Measurements from ENCODE around the gene FAM110C.
"Not testable (repeated sequence)": the region's sequence is repeated elsewhere in the genome, so short reads cannot be mapped to it uniquely, and the experiment has no call there.

FAM110C gene

GRCh38 chr2:28406-28975 lies 17.8 kb downstream of the FAM110C start:
- Mint-ChIP-seq H3K36me3 (ENCODE audit: low read depth) (no peaks in the 10 kb centered on the region), H3K4me1 (ENCODE audit: low read depth) (peaks cover 48% of the 10 kb centered on the region), H3K9me3 (no peaks in the 10 kb centered on the region), H3K4me3 (no peak overlapping the region), H3K27ac (no peak overlapping the region), H3K27me3 (no peaks in the 10 kb centered on the region)
- DNase-seq, result no peak

- Mint-ChIP-seq H3K27ac (no peak overlapping the region), H3K27me3 (no peaks in the 10 kb centered on the region), H3K4me3 (no peak overlapping the region), H3K36me3 (ENCODE audit: low read depth) (no peaks in the 10 kb centered on the region), H3K4me1 (ENCODE audit: low read depth) (peaks cover 34% of the 10 kb centered on the region), H3K9me3 (no peaks in the 10 kb centered on the region)
- no peak for DNase-seq
These were observed 19.4 kb downstream of the FAM110C start for GRCh38 chr2:26891-27290.

- Mint-ChIP-seq H3K4me1 (ENCODE audit: low read depth) (peaks cover 28% of the 10 kb centered on the region), H3K36me3 (ENCODE audit: low read depth) (no peaks in the 10 kb centered on the region), H3K27me3 (no peaks in the 10 kb centered on the region), H3K4me3 (no peak overlapping the region), H3K9me3 (no peaks in the 10 kb centered on the region), H3K27ac (no peak overlapping the region)
- no peak for DNase-seq
These were observed 20.8 kb downstream of the FAM110C start for GRCh38 chr2:25543-25942.

GRCh38 chr2:24591-24990 lies 21.7 kb downstream of the FAM110C start:
- H3K27me3 Mint-ChIP-seq; DNase-seq; H3K9me3 Mint-ChIP-seq; H3K27ac Mint-ChIP-seq; H3K4me3 Mint-ChIP-seq; H3K36me3 Mint-ChIP-seq (ENCODE audit: low read depth): not testable (repeated sequence)
- H3K4me1 Mint-ChIP-seq (ENCODE audit: low read depth), result peaks cover 28% of the 10 kb centered on the region

GRCh38 chr2:24107-24506 lies 22.2 kb downstream of the FAM110C start:
- H3K27ac Mint-ChIP-seq, result peak overlapping the region; percentile 22

GRCh38 chr2:23283-23682 lies 23.0 kb downstream of the FAM110C start:
- no peak for DNase-seq
- no peak overlapping the region for H3K27ac Mint-ChIP-seq
- peaks cover 6% of the 10 kb centered on the region for H3K27me3 Mint-ChIP-seq
- no peaks in the 10 kb centered on the region for H3K9me3 Mint-ChIP-seq
- peaks cover 20% of the 10 kb centered on the region for H3K4me1 Mint-ChIP-seq (ENCODE audit: low read depth)
- H3K36me3 Mint-ChIP-seq (ENCODE audit: low read depth), result no peaks in the 10 kb centered on the region
- H3K4me3 Mint-ChIP-seq, result no peak overlapping the region

More at GRCh38 chr2:24107-24506, 22.2 kb downstream of the FAM110C start:
- H3K9me3 Mint-ChIP-seq, result no peaks in the 10 kb centered on the region
- peaks cover 6% of the 10 kb centered on the region for H3K27me3 Mint-ChIP-seq
- no peak overlapping the region for H3K4me3 Mint-ChIP-seq
- no peaks in the 10 kb centered on the region for H3K36me3 Mint-ChIP-seq (ENCODE audit: low read depth)
- DNase-seq, result no peak
- peaks cover 28% of the 10 kb centered on the region for H3K4me1 Mint-ChIP-seq (ENCODE audit: low read depth)

- not testable (repeated sequence) for H3K27ac Mint-ChIP-seq; DNase-seq; H3K27me3 Mint-ChIP-seq; H3K9me3 Mint-ChIP-seq; H3K36me3 Mint-ChIP-seq (ENCODE audit: low read depth); H3K4me3 Mint-ChIP-seq
- peaks cover 15% of the 10 kb centered on the region for H3K4me1 Mint-ChIP-seq (ENCODE audit: low read depth)
These were observed 24.1 kb downstream of the FAM110C start for GRCh38 chr2:22244-22643.

GRCh38 chr2:20259-20658 lies 26.0 kb downstream of the FAM110C start:
- H3K4me3 Mint-ChIP-seq; H3K9me3 Mint-ChIP-seq; DNase-seq; H3K27ac Mint-ChIP-seq; H3K36me3 Mint-ChIP-seq (ENCODE audit: low read depth): not testable (repeated sequence)
- Mint-ChIP-seq H3K4me1 (ENCODE audit: low read depth) (peaks cover 15% of the 10 kb centered on the region), H3K27me3 (peaks cover 12% of the 10 kb centered on the region)

GRCh38 chr2:19505-19904 lies 26.8 kb downstream of the FAM110C start:
- H3K4me3 Mint-ChIP-seq, result no peak overlapping the region
- no peaks in the 10 kb centered on the region for H3K36me3 Mint-ChIP-seq (ENCODE audit: low read depth)
- H3K27ac Mint-ChIP-seq, result no peak overlapping the region
- no peak for DNase-seq
- H3K4me1 Mint-ChIP-seq (ENCODE audit: low read depth), result peaks cover 14% of the 10 kb centered on the region
- H3K27me3 Mint-ChIP-seq, result peaks cover 18% of the 10 kb centered on the region
- H3K9me3 Mint-ChIP-seq, result no peaks in the 10 kb centered on the region

GRCh38 chr2:18402-19271 lies 27.7 kb downstream of the FAM110C start:
- peaks cover 5% of the 10 kb centered on the region for H3K4me1 Mint-ChIP-seq (ENCODE audit: low read depth)
- H3K36me3 Mint-ChIP-seq (ENCODE audit: low read depth), result no peaks in the 10 kb centered on the region
- no peak overlapping the region for H3K27ac Mint-ChIP-seq
- no peaks in the 10 kb centered on the region for H3K9me3 Mint-ChIP-seq
- DNase-seq, result no peak
- no peak overlapping the region for H3K4me3 Mint-ChIP-seq
- peaks cover 24% of the 10 kb centered on the region for H3K27me3 Mint-ChIP-seq

- peaks cover 24% of the 10 kb centered on the region for H3K27me3 Mint-ChIP-seq
- DNase-seq; H3K4me1 Mint-ChIP-seq (ENCODE audit: low read depth); H3K9me3 Mint-ChIP-seq; H3K36me3 Mint-ChIP-seq (ENCODE audit: low read depth); H3K4me3 Mint-ChIP-seq; H3K27ac Mint-ChIP-seq: not testable (repeated sequence)
These were observed 30.4 kb downstream of the FAM110C start for GRCh38 chr2:15916-16315.

GRCh38 chr2:11248-11941 lies 34.9 kb downstream of the FAM110C start:
- Mint-ChIP-seq H3K36me3 (ENCODE audit: low read depth) (no peaks in the 10 kb centered on the region), H3K27ac (no peak overlapping the region), H3K4me3 (no peak overlapping the region), H3K4me1 (ENCODE audit: low read depth) (peaks cover 2% of the 10 kb centered on the region), H3K27me3 (peaks cover 18% of the 10 kb centered on the region), H3K9me3 (no peaks in the 10 kb centered on the region)
- peak; percentile 77 for DNase-seq

- peaks cover 2% of the 10 kb centered on the region for H3K4me1 Mint-ChIP-seq (ENCODE audit: low read depth)
- H3K27me3 Mint-ChIP-seq, result peaks cover 12% of the 10 kb centered on the region
- no peak for DNase-seq
These were observed 36.0 kb downstream of the FAM110C start for GRCh38 chr2:10222-10875.

More at GRCh38 chr2:10222-10875, 36.0 kb downstream of the FAM110C start:
- Mint-ChIP-seq H3K4me3 (no peak overlapping the region), H3K27ac (no peak overlapping the region), H3K9me3 (no peaks in the 10 kb centered on the region), H3K36me3 (ENCODE audit: low read depth) (no peaks in the 10 kb centered on the region)

Data from activated T-cell treated with anti-CD3 and anti-CD28 coated beads, Interleukin-2, amount 50 U/mL, for 24 hours (primary cell).